Muscle of leg (tissue), 11 donors: ENCODE measurements around the gene ERGIC3. TPM values are rescaled to one million over a fixed set of nuclear protein-coding genes. Genes with fewer than 3 reads are reported as not detected.

Experiments
- DNase-seq: peaks from one replicate; pipeline ENCODE4 v3.0.0; 2013
- H3K27ac ChIP-seq: one replicate; pipeline ENCODE4 v1.5.1; 2013; ENCODE audit warnings: mild to moderate bottlenecking, low read length, control low read depth
- H3K27me3 ChIP-seq: one replicate; pipeline ENCODE4 v1.6.1; 2013; ENCODE audit warnings: low read length; ENCODE audit not compliant: control insufficient read depth, insufficient read depth
- H3K36me3 ChIP-seq: one replicate; pipeline ENCODE4 v1.6.1; 2013; ENCODE audit warnings: low read length; ENCODE audit not compliant: control insufficient read depth, insufficient read depth
- H3K4me1 ChIP-seq: one replicate; pipeline ENCODE4 v1.6.1; 2013; ENCODE audit warnings: low read length; ENCODE audit not compliant: control insufficient read depth, insufficient read depth
- H3K4me3 ChIP-seq: one replicate; pipeline ENCODE4 v1.5.1; 2013; ENCODE audit warnings: low read length, control low read depth
- H3K9me3 ChIP-seq: replicated peaks from 2 replicates; pipeline ENCODE4 v1.6.1; 2013; ENCODE audit warnings: low read depth, low read length; ENCODE audit not compliant: control insufficient read depth
- WGBS: methylation state at CpG from one replicate; pipeline ENCODE4 v1.1.5; 2013; ENCODE audit warnings: missing lambda C conversion rate; ENCODE audit not compliant: insufficient coverage; 5-methylcytosine and 5-hydroxymethylcytosine counted together
- polyA plus RNA-seq, 8 donors: library from polyadenylated mRNA; unstranded; fragments of 120-200 nt; gene quantifications; one replicate each; pipeline versions ENCODE4 v1.2.1 to v1.2.3, GENCODE V29; 2013; ENCODE audit warnings: inconsistent platforms in 1 of 8, low replicate concordance in 1 of 8; ENCODE audit not compliant: insufficient read length in 8 of 8, insufficient read depth in 1 of 8
- total RNA-seq: library from RNA; stranded (reverse); fragments of 120-200 nt; gene quantifications from one replicate; pipeline ENCODE4 v1.2.4, GENCODE V29; 2013

Gene ERGIC3
- total and polyA plus RNA-seq, 9 donors = 198 to 249 (median 234) TPM

DNA sequence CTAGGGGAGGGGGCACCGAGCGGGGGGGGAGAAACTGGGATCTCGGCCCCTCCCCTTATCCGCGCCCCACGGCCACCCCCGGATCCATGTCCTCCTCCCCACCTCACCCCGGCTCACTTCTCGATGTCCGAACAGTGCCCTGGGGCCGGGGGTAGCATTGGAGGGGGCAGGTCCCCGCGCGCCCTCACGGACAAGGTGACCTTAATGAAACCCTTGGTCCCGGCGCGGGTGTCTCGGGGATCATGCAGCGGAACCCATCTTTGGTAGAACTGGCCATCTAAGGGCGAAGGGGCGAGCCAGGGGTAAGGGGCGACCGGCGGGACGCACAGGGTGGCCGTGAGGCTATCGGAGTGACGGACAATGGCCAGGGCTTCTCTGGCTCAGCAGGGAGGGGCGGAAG, 60.1 kb downstream of the ERGIC3 start:
- peaks cover 16% of the 10 kb centered on the region for H3K4me1 ChIP-seq
- peaks cover 51% of the 10 kb centered on the region for H3K27me3 ChIP-seq
- peak overlapping the region; percentile 45 for H3K4me3 ChIP-seq
- no peaks in the 10 kb centered on the region for H3K36me3 ChIP-seq
- no peak overlapping the region for H3K27ac ChIP-seq
- 27% methylated on average over 22 of the region's 30 CpGs for WGBS
- H3K9me3 ChIP-seq = no peaks in the 10 kb centered on the region
- DNase-seq = no peak

- Histone ChIP-seq H3K27me3 (peaks cover 45% of the 10 kb centered on the region), H3K9me3 (no peaks in the 10 kb centered on the region), H3K4me3 (no peak overlapping the region), H3K36me3 (no peaks in the 10 kb centered on the region), H3K4me1 (peaks cover 16% of the 10 kb centered on the region), H3K27ac (no peak overlapping the region)
- 93% methylated on average over 12 of the region's 15 CpGs for WGBS
- no peak for DNase-seq
These were observed 61.1 kb downstream of the ERGIC3 start for GRCh38 chr20:35602851-35603495.

GRCh38 chr20:35603695-35604448, 62.0 kb downstream of the ERGIC3 start:
- Histone ChIP-seq H3K9me3 (no peaks in the 10 kb centered on the region), H3K4me3 (no peak overlapping the region), H3K4me1 (peaks cover 16% of the 10 kb centered on the region), H3K36me3 (no peaks in the 10 kb centered on the region), H3K27ac (no peak overlapping the region), H3K27me3 (peaks cover 42% of the 10 kb centered on the region)
- no peak for DNase-seq
- 87% methylated on average over 9 of the region's 11 CpGs for WGBS

GRCh38 chr20:35604449-35604747, 62.5 kb downstream of the ERGIC3 start:
- Histone ChIP-seq H3K4me3 (no peak overlapping the region), H3K27ac (no peak overlapping the region), H3K4me1 (peaks cover 16% of the 10 kb centered on the region), H3K36me3 (no peaks in the 10 kb centered on the region), H3K27me3 (peaks cover 36% of the 10 kb centered on the region), H3K9me3 (no peaks in the 10 kb centered on the region)
- 42% methylated on average over 2 of the region's 4 CpGs for WGBS
- DNase-seq = no peak

GRCh38 chr20:35606127-35606526, 64.2 kb downstream of the ERGIC3 start:
- WGBS = 77% methylated on average over 2 of the region's 4 CpGs
- no peak overlapping the region for H3K4me3 ChIP-seq

More at GRCh38 chr20:35606127-35606526, 64.2 kb downstream of the ERGIC3 start:
- DNase-seq = no peak
- H3K9me3 ChIP-seq = no peaks in the 10 kb centered on the region
- H3K27ac ChIP-seq = no peak overlapping the region
- peaks cover 9% of the 10 kb centered on the region for H3K4me1 ChIP-seq
- no peaks in the 10 kb centered on the region for H3K36me3 ChIP-seq
- peaks cover 20% of the 10 kb centered on the region for H3K27me3 ChIP-seq

Other genes with a start within 250 kb of the ERGIC3 start
- gene FAM83C, start 249.7 kb upstream of the ERGIC3 start, total RNA-seq = not detected
- gene FAM83C, start 249.7 kb upstream of the ERGIC3 start, polyA plus RNA-seq = 1 to 10 TPM in 1 of 8 donors, under 1 TPM in 1, not detected in 6; 0.11 to 2.1 TPM
- gene UQCC1, start 130.1 kb upstream of the ERGIC3 start, total RNA-seq = 33.5 TPM
- gene UQCC1, start 130.1 kb upstream of the ERGIC3 start, polyA plus RNA-seq = 10 to 100 TPM; 33.2 to 43.8 (median 37.7) TPM
- gene GDF5, start 103.8 kb upstream of the ERGIC3 start, total RNA-seq = 1.2 TPM
- under 1 TPM; 0.14 to 0.77 (median 0.25) TPM for gene GDF5, start 103.8 kb upstream of the ERGIC3 start, polyA plus RNA-seq
- gene CEP250, start 86.5 kb upstream of the ERGIC3 start, total RNA-seq = 15.0 TPM
- 10 to 100 TPM; 23.8 to 34.8 (median 25.9) TPM for gene CEP250, start 86.5 kb upstream of the ERGIC3 start, polyA plus RNA-seq
- gene C20orf173, start 12.4 kb upstream of the ERGIC3 start, total RNA-seq = not detected
- gene C20orf173, start 12.4 kb upstream of the ERGIC3 start, polyA plus RNA-seq = not detected
- 1.2 TPM for gene SPAG4, start 73.8 kb downstream of the ERGIC3 start, total RNA-seq
- gene SPAG4, start 73.8 kb downstream of the ERGIC3 start, polyA plus RNA-seq = 1 to 10 TPM; 1.7 to 4.1 (median 3.2) TPM
- gene CPNE1, start 122.8 kb downstream of the ERGIC3 start, total RNA-seq = 45.6 TPM
- gene CPNE1, start 122.8 kb downstream of the ERGIC3 start, polyA plus RNA-seq = 100 to 1,000 TPM in 7 of 8 donors, 10 to 100 TPM in 1; 81.5 to 176 (median 147) TPM
- gene RBM12, start 122.8 kb downstream of the ERGIC3 start, total RNA-seq = 44.1 TPM
- gene RBM12, start 122.8 kb downstream of the ERGIC3 start, polyA plus RNA-seq = 10 to 100 TPM; 32.0 to 59.6 (median 51.3) TPM
- 14.1 TPM for gene NFS1, start 157.3 kb downstream of the ERGIC3 start, total RNA-seq
- 10 to 100 TPM; 12.8 to 18.3 (median 14.2) TPM for gene NFS1, start 157.3 kb downstream of the ERGIC3 start, polyA plus RNA-seq
- 186 TPM for gene ROMO1, start 157.3 kb downstream of the ERGIC3 start, total RNA-seq
- 100 to 1,000 TPM in 1 of 8 donors, 10 to 100 TPM in 7; 70.9 to 104 (median 84.6) TPM for gene ROMO1, start 157.3 kb downstream of the ERGIC3 start, polyA plus RNA-seq
- 300 TPM for gene RBM39, start 200.2 kb downstream of the ERGIC3 start, total RNA-seq
- 100 to 1,000 TPM; 222 to 310 (median 269) TPM for gene RBM39, start 200.2 kb downstream of the ERGIC3 start, polyA plus RNA-seq
- gene PHF20, start 229.9 kb downstream of the ERGIC3 start, total RNA-seq = 28.3 TPM
- 10 to 100 TPM; 24.1 to 35.0 (median 28.6) TPM for gene PHF20, start 229.9 kb downstream of the ERGIC3 start, polyA plus RNA-seq